Measurements from ENCODE around the gene THSD4.

THSD4 gene

GRCh38 chr15:71679793-71680353 is 564.6 kb downstream of the THSD4 start:
- H3K27ac ChIP-seq = no peak overlapping the region
- TF ChIP-seq ZFX (IDR thresholded peaks at IDR 0.05) (no peak), CTCF (conservative IDR thresholded peaks at IDR 0.05) (no peak)

DNA sequence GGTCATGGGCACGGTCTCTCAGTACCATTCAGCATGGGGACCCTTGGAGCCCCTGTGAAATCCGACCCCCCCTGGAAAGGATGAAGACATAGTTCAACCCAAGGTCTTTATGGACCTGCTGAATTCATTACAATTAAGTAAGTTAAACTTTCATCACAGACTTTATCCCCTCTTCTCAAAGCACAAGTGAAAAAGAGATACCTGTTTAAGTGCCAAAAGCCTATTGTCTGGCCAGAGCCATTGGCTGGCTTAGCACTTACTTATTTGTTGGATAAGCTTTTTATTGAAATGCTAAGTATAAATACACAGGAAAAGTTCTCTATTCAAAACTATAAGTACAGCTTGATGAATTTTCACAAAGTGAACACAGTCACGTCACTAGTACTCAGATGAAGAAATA is 566.7 kb downstream of the THSD4 start:
- TF ChIP-seq CTCF (conservative IDR thresholded peaks at IDR 0.05) = no peak
- no peak for TF ChIP-seq ZFX (IDR thresholded peaks at IDR 0.05)
- no peak overlapping the region for H3K27ac ChIP-seq

DNA sequence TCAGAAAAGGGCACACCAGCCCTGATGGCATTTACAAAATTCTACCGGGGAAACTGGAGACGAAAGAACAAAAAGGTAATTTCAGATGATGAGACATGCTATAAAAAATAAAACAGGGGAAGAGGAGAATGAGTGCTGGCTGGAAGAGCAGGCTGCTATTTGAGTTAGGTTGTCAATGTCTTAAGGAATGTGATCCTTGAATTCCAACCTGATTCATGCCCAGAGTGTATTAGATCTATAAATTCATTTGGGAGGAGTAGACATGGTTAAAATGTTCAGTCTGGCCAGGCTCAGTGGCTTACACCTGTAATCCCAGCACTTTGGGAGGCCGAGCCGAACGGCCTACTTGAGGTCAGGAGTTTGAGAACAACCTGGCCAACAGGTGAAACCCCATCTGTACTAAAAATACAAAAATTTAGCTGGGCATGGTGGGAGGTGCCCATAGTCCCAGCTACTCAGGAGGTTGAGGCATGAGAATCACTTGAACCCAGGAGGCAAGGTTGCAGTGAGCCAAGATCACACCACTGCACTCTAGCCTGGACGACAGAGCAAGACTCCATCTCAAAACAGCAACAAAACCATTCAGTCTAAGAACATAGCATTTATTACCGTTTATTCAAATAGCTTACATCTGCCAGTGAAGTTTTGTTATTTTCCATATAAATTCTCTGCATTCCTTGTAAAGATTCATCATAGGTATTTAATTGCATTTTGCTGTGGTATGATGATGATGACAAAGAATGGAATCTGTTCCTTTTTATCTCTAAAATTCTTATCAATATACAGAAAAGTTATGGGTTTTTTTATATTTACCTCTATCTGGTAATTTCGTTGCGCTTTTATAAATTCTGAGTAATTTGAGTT is 568.4 kb downstream of the THSD4 start:
- H3K27ac ChIP-seq = no peak overlapping the region
- TF ChIP-seq ZFX (IDR thresholded peaks at IDR 0.05) = no peak
- no peak for TF ChIP-seq CTCF (conservative IDR thresholded peaks at IDR 0.05)

DNA sequence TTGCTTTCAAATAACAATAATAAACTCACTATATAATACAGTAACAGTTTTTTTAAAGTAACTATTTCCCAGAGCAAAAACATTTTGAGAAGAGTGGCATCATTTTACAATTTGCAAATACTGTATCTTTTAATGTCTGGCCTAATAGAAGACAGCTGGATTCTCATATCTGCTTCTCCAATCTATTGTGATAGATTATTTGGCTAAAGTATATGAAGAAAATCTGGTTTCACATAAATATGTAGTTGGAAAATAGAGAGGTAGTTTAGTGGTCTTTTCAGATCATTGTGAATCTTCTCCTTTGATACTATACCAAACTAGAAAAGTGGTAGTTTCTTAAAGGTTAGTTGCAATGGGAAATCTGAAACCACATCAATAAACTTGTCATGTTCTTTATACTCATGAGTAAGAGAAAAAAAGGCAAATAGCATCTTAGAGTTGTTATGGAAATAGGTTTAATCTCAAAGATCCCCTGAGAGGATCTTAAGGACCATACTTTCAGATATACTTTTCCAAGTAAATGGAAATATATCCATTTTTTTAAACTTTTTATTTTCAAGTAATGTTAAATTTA is 570.2 kb downstream of the THSD4 start:
- H3K27ac ChIP-seq = no peak overlapping the region
- TF ChIP-seq ZFX (IDR thresholded peaks at IDR 0.05) = no peak
- no peak for TF ChIP-seq CTCF (conservative IDR thresholded peaks at IDR 0.05)

GRCh38 chr15:71686221-71687050 is 571.2 kb downstream of the THSD4 start:
- TF ChIP-seq ZFX (IDR thresholded peaks at IDR 0.05) (no peak), CTCF (conservative IDR thresholded peaks at IDR 0.05) (no peak)
- H3K27ac ChIP-seq = no peak overlapping the region

DNA sequence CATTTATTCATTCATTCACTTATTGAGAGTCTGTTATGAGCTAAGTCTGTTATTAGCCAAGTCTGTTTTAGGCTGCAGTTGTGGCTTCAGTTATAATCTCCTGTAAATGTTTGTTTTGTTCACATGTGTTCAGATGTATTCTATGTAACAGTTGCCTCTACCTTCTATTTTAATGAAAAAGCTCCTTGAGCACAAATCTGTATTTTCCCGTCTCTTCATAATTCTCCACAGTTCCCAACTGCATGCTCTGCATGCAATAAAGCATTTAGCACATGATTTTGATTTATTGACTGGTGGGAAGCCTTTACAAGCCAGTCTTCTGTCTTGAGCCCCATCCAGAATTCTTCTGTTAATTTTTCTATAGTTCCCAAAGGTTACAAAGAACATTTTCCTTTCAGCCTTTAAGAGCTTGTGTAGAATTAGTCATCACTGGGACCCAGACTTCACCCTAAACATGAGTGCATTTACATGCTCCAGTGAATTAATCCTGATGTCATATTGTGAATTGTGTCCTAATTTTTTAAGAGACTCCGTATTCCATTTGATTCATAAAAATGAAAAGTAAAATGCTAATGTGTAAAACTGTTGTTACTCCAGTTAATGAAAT is 572.7 kb downstream of the THSD4 start:
- no peak overlapping the region for H3K27ac ChIP-seq
- TF ChIP-seq ZFX (IDR thresholded peaks at IDR 0.05) (no peak), CTCF (conservative IDR thresholded peaks at IDR 0.05) (no peak)

Measured in C4-2B (cell line).